RCC 7860 (cell line): ENCODE measurements around the gene KIAA0825.
"Not testable (repeated sequence)": the region's sequence is repeated elsewhere in the genome, so short reads cannot be mapped to it uniquely, and the experiment has no call there.

Experiments used
- DNase-seq: peaks from one replicate; pipeline ENCODE4 v3.0.0-alpha.2; 2015; ENCODE audit warnings: low spot score
- FAIRE-seq: peaks from 2 replicates; lab custom pipeline; 2012; peaks lifted over from hg19 to GRCh38; lab: Jason Lieb, UNC

Gene KIAA0825

DNA sequence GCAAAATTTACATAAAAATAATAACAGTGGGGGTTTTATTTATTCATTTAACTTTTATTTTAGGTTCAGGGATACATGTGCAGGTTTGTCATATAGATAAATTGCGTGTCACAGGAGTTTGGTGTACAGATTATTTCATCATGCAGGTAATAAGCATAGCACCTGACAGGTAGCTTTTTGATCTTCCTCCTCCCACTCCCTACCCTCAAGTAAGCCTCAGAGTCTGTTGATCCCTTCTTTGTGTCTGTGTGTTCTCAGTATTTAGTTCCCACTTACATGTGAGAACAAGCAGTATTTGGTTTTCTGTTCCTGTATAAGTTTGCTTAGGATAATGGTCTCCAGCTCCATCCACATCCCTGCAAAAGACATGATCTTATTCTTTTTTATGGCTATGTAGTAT, 240.3 kb downstream of the KIAA0825 start:
- DNase-seq (no peak), FAIRE-seq (no peak)

DNA sequence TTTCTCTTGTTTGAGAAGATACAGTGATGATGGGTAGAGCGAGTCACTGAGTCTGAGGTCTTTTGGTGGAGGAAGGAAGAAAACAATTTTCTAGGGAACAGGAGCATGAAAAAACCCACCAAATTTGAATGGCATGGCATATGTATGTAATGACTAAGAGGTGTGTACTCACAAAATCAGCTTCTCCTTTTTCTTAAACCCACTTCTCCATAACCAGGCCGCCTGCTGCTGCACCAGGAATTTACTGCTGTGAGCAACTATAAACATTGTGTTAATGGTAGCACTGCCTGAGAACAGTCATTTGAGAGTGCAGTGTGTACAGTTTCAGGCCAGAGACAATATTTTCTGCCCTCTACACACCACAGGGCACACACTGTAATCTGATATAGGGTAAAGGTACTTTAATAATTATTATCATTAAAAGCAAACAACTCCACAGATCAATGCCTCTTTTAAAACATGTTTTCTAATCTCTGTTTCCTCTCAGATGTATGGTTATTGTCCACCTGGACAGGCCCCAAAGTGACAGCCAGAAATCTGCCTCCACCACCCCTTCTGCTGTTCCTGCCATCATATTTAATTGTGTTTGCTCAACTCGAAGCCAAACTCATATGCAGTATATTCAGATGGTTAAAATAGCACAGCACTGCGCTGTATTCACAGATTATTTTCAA, 241.6 kb downstream of the KIAA0825 start:
- FAIRE-seq, result no peak
- no peak for DNase-seq

DNA sequence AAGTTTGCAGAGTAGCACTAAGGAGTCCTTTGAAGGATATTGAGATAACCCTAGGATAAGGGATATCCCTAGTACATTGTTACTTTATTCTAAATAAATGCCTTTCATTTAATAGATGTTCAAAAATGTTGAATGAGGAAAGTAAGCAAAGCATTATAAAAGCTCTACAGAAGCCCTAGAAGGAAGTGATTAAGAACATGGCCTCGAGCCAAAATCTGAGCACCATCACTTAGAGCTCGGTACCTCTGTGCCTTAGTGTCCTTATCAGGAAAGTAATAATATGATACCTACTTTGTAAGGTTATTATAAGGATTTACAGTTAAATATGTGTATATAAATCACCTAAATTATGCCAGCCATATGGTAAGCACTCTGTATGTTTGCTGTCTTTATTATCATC, 242.6 kb downstream of the KIAA0825 start:
- DNase-seq, result no peak
- FAIRE-seq, result no peak

DNA sequence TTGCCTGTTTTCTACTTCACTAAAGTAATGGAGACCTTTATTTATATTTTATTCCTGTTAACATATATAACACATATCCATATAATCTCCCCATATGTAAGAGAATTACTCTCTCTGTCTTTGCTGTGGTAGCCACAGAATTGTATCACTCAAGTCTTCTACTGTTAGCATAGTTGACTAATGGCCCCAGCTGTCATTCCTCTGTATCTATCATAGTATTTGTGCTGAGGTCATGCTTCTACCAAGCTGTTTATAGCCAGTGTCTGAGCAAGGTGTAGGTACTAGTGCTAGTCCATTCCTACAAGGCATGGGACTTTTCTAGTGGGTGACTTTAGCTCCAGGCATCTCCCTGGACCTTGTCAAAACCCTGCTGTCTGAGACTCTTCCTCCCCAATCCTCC, 244.1 kb downstream of the KIAA0825 start:
- no peak for DNase-seq

DNA sequence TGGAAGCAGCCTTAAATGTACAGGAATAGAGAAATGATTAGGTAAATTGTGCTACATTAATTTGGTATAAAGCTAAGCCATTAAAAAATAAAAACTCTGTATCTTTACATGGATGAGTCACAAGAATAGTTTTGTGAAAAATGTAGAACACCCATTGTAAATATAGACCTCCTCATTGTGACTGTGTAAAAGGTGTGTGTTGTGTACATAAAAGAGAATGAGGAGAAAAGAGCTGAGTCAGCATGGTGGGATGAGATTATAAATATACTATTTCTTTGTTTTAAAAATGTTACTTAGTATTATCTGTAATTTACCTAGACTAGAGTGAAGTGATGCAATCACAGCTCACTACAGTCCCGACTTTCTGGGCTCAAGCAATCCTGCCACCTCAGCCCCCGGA, 250.5 kb downstream of the KIAA0825 start:
- DNase-seq (no peak), FAIRE-seq (no peak)

More for the DNA sequence above, 244.1 kb downstream of the KIAA0825 start:
- no peak for FAIRE-seq

DNA sequence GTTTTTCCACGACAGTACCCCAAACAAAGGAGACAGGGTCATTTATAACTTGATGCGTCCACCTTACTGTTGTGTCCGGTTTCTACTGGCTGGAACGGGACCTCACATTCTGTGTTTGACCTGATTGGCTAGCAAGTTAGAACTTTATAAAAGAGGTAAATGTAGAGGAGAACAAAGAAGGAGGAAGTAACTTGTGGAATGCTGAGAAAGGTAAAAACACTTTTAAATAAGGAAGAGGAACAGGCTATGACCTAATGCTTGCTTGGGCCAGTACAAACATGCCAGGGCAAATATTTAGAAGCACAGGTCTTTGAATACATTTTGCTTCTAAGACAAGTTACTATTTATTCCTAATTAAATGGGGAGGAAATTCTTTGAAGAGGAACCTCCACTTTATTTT, 251.6 kb downstream of the KIAA0825 start:
- no peak for DNase-seq
- FAIRE-seq, result no peak

DNA sequence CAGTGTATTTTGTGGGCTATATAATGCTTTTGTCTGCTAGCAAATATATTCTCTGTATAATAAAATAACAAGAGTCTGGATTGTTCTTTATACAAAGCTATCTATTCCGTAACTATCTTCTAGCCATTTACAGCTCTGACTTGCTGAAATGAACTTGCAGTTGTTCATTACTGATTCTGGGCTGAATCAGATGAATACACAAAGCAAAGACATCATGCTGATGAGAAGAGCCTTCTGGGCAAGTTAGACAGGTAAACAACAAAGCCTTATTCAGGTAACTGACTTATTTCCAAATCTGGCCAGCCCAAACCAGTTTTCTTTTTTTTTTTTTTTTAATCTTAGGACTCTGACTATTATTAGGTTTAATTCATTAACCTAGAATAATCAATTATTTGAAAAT, 255.5 kb downstream of the KIAA0825 start:
- DNase-seq (no peak), FAIRE-seq (no peak)

DNA sequence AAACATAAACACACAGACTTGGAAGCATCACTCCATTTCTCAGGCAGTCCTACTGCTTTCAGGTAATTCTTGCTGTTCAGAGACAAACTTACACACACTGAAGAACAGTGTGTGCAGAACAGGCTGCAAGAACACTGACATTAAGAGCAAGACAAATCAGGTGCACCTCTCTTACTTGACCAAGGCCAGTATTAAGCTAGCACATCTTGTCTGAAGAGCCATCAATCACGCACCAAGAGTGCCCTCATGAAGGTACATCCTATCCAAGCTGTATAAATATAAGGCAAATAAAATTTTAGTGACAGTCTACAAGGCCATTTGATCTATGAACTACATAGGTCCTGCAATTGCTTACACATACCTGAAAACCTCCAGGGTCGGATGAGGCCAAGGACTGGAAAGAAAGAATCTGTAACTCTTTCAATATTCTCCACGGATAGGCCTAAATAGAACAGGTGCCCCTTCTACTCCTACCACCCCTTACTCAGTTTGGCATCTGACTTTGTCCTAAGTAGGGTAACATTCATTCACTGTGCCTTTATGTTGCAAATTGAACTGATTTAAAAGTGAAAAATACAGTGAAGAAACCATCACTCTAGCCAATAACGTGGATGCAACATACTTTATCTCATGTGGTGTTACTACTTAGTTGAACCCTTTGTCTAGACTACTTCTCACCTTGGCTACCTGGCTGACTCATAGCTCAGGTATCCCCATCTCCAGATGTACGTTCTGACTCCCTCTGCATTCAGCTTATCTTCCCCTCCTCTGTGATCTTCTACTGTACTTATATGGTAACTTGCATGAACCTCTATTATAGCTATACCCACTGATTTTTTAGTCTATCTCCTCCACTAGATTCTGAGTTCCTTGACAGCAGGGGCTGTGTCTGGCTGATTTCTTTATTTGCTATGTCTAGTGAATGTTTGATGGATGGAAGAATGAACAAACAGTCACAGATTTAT, 256.3 kb downstream of the KIAA0825 start:
- FAIRE-seq (no peak), DNase-seq (no peak)

DNA sequence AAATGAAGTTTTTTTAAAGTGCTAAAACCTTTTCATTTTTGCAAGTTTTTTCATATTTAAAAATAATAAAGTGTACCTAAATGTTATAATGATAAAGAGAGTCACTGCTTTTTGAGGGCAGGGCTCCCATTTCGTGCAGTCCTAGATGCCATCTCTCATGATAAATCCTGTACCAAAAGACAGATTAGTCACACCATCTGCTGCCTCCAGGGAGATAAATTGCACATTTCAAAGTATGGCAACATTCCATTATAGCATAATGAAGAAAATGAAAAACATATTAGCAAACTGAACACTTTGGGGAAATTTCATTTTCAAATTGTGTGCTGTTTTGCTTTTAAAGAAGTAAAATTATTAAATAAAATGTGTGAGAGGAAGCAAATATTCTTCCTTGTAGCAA, 257.2 kb downstream of the KIAA0825 start:
- DNase-seq (no peak), FAIRE-seq (no peak)

DNA sequence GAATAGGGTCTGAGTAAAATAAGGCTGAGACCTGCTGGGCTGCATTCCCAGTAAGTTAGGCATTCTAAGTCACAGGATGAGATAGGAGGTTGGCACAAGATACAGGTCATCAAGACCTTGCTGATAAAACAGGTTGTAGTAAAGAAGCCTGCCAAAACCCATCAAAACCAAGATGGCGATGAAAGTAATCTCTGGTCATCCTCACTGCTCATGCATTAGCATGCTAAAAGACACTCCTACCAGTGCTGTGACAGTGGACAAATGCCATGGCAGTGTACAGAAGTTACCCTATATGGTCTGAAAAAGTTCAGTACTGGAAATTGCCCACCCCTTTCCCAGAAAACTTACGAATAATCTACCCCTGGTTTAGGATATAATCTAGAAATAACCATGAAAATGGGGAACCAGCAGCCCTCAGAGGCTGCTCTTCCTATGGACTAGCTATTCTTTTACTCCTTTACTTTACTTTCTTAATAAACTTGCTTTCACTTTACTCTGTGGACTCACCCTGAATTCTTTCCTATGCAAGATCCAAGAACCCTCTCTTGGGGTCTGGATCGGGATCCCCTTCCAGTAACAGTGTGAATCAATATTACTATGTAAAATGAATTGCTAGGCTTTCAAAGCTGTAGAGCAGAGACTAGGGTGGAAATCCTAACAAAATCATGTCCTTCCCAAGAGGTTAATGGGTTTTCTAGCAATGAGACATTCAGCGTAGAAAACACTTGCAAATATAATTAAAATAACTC, 257.8 kb downstream of the KIAA0825 start:
- DNase-seq (no peak), FAIRE-seq (no peak)

DNA sequence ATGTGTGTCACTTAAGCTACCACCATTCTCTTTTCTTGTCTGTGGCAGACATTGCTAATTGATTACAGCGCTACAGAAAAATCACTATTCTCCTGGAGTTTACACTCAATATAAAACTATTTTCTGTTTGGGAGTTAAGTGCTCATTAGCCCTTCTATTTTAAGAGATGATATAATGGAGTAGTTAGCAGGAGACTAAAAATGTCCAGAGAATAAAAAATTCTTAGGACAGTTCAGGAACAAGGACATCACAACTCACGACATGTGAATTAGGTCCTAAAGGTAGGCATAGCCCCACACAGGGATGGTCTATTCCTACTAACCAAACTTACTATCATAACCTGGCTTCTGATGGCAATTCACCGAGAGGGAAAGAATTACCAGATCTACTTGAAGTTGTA, 258.5 kb downstream of the KIAA0825 start:
- FAIRE-seq, result no peak

DNA sequence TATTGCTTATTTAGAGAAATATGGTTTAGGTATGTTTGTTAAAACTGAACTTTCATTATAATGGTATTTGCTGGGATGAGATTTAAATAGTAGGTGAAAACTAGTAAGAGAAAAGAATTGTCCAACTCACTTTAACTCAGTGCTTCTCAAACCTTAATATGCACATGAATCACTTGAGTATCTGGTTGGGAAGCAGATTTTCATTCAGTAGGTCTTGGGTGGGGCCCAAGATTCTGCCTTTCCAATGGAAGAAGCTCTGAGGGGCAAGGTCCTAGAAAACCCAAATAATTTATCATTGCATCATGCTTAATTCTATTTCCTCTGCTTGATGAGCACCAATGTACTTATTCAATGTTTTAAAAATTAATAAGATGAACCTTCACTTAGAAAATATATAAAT, 262.6 kb downstream of the KIAA0825 start:
- no peak for DNase-seq
- FAIRE-seq, result no peak

More for the DNA sequence above, 258.5 kb downstream of the KIAA0825 start:
- no peak for DNase-seq

DNA sequence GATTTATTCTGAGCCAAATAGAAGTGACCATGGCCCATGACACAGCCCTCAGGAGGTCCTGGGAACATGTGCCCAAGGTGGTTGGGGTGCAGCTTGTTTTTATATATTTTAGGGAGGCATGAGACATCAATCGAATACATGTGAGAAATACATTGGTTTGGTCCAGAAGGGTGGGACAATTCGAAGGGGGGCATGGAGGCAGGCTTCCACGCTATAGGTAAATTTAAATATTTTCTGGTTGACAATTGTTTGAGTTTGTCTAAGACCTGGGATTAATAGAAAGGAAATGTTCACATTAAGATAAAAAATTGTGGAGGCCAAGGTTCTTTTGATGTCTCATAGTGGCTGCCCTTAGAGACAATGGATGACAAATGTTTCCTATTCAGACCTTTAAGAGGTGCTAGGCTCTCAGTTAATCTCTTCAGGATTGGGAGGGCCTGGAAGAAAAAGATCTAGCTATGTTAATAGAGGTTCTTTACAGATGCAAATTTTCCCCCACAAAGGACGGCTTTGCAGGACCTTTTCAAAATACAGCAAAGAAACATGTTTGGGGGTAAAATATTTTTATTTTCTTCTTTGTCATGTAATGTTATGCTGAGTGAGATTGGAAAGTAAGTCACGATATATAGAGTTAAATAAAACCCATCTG, 263.4 kb downstream of the KIAA0825 start:
- DNase-seq, FAIRE-seq: not testable (repeated sequence)

DNA sequence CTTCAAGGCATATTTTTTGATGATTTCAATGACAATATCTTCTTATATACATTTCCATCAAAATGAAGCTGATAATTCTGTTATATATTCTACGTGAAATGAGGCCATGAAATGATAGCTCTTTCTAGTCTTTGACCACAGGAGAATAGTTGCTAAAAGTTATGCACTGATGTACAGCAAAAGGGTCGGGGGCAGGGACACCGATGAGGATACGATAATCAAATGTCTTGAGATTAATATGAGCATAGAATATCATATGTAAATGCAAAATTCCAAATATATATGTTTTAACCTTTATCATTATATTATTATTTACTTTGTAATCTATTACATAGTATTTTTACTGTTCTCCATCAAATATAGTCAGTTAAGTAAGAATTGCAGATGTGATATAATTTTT, 264.8 kb downstream of the KIAA0825 start:
- DNase-seq (no peak), FAIRE-seq (no peak)

DNA sequence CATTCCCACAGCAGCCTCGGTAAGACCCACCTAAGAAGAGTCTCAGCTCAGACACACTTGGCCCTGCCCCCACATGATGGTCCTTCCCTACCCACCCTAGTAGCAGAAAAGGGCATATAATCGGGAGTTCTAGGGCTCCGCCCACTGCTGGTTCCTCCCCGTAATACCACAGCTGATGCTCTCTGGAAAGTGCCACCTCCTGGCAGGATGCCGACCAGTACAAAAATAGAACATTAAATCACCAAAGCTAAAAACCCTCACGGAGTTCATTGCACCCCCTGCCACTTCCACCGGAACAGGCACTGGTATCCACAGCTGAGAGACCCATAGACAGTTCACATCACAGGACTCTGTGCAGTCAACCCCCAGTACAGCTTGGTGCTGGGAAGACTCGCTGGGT, 271.3 kb downstream of the KIAA0825 start:
- no peak for FAIRE-seq
- DNase-seq, result no peak

DNA sequence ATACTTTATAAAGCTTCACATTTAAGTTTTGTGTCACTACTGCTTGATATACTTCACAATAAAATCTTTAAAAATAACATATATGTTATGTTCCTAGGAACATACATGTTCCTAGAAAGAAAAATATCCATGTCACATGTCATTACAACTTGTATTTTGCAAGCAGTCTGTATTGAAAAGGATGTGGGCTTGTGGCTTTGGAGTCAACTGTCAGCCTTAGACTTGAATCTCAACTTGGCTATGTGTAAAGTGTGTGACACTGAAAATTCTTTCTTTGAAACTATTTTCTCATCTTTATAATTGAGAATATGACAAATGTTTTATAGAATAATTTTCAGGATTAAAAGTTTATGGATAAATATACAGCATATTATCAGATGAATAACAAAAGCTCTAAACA, 273.1 kb downstream of the KIAA0825 start:
- FAIRE-seq, result no peak
- no peak for DNase-seq

DNA sequence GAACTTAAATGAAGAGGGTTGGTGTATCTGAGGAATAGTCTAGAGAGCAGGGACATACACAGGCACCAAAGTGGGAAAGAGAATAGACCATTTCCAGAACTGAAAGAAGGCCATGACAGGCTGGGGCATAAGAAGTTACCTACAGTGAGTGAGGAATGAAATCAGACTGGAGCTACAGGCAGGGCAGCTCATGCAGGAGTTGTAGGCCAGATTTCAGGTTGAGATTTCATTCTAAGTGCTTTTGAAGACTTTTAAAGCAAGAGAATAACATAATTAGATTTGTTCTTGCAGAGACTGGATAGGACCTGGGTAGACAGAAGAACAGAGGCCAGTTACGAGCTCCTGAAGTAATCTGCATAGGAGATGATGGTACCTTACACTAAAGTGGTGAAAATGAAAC, 280.8 kb downstream of the KIAA0825 start:
- DNase-seq, result no peak
- FAIRE-seq, result no peak

DNA sequence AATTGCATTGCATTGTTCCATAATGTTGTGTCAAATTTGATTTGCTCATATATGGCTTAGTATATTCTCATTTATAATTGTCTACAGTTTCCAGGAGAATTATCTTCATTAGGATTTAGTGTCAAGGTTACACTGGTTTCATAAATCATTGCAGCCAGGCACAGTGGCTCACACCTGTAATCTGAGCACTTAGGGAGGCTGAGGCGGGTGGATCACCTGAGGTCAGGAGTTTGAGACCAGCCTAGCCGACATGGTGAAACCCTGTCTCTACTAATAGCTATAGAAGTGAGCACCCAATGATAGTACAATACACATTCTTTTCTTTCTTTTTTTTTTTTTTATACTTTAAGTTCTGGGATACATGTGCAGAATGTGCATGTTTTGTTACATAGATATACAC, 282.5 kb downstream of the KIAA0825 start:
- FAIRE-seq (no peak), DNase-seq (no peak)

DNA sequence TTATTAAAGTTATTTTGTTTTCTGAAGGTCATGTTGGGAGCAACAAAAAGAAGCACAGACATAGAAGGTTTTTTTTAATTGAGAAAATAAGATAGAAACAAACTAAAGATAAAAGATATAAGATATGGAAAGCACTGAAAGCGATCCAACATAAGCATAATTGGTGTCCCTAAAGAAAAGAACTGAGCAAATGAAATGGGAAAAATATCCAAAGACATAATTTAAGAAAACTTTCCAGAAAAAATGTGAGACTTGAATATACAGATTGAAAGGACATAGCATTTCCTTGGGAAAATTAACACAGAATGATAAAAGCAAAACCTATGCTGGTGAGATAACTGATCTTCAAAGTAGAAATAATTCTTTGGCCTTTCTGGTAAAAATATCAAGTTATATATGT, 289.3 kb downstream of the KIAA0825 start:
- FAIRE-seq (no peak), DNase-seq (no peak)

DNA sequence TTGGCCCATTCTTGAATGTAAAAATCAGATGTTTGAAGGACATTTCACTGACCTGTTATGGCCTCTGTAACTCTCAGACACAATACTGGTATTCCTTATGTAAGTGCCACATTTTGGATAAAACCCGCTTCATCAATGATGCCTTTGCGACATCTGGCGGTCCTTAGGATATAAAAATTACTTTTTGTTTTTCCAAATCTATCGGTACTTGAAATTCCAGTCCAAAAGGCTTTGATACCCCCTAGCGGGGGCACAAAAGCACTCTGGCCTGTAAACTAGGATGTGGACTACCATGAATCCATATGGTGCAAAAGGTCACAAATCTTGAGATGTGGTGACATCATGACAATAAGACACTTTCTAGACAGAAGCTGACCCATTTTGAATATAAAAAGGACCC, 291.8 kb downstream of the KIAA0825 start:
- no peak for DNase-seq
- FAIRE-seq, result no peak
